Smooth muscle cell (in vitro differentiated cells): Measurements from ENCODE around the gene ABCA13. TPM values are rescaled to one million over a fixed set of nuclear protein-coding genes. Genes with fewer than 3 reads are reported as not detected.

Experiments used
- DNase-seq: peaks from one replicate; lab custom pipeline; 2025; ENCODE audit not compliant: unreplicated experiment; lab: John Stamatoyannopoulos, UW
- H2AFZ ChIP-seq: fragments of 200-600 bp; sonication (generic); 2 replicates; pipeline ENCODE4 v1.6.0; 2016; ENCODE audit warnings: antibody characterized with exemption, low read depth, mild to moderate bottlenecking
- H3F3A ChIP-seq: fragments of 200-600 bp; sonication (generic); 2 replicates; pipeline ENCODE4 v1.6.0; 2017; ENCODE audit warnings: antibody characterized with exemption, low read depth
- H3K27ac ChIP-seq: fragments of 200-600 bp; sonication (generic); 2 replicates; pipeline ENCODE4 v1.5.1; 2016; ENCODE audit warnings: low read depth, mild to moderate bottlenecking
- H3K27me3 ChIP-seq: fragments of 200-600 bp; sonication (generic); 2 replicates; pipeline ENCODE4 v1.6.1; 2016; ENCODE audit warnings: low read depth, mild to moderate bottlenecking
- H3K36me3 ChIP-seq: fragments of 200-600 bp; sonication (generic); 2 replicates; pipeline ENCODE4 v1.5.1; 2016; ENCODE audit warnings: low read depth
- H3K4me1 ChIP-seq: fragments of 200-600 bp; sonication (generic); 2 replicates; pipeline ENCODE4 v1.5.1; 2016; ENCODE audit warnings: low read depth
- H3K4me2 ChIP-seq: fragments of 200-600 bp; sonication (generic); 2 replicates; pipeline ENCODE4 v1.6.0; 2016; ENCODE audit warnings: mild to moderate bottlenecking
- H3K4me3 ChIP-seq: fragments of 200-600 bp; sonication (generic); 2 replicates; pipeline ENCODE4 v1.5.1; 2016; ENCODE audit warnings: mild to moderate bottlenecking
- H3K79me2 ChIP-seq: fragments of 200-600 bp; sonication (generic); 2 replicates; pipeline ENCODE4 v1.6.0; 2016; ENCODE audit warnings: low read depth, mild to moderate bottlenecking
- H3K9ac ChIP-seq: fragments of 200-600 bp; sonication (generic); 2 replicates; pipeline ENCODE4 v1.6.0; 2016; ENCODE audit warnings: low read depth
- H3K9me3 ChIP-seq: fragments of 200-600 bp; sonication (generic); replicated peaks from 2 replicates; pipeline ENCODE4 v1.5.1; 2016; ENCODE audit warnings: low read depth
- H4K20me1 ChIP-seq: fragments of 200-600 bp; sonication (generic); 2 replicates; pipeline ENCODE4 v1.6.0; 2016; ENCODE audit warnings: low read depth
- WGBS: methylation state at CpG from one replicate; pipeline ENCODE4 v1.1.7; 2016; ENCODE audit warnings: low lambda C conversion rate; 5-methylcytosine and 5-hydroxymethylcytosine counted together
- polyA plus RNA-seq: library from polyadenylated mRNA; unstranded; fragments of >200 nt; fragmentation: Nextera tagmentation; extraction: Ambion mirVana; gene quantifications from 2 replicates; pipeline ENCODE4 v1.2.1, GENCODE V29; 2016
- total RNA-seq: library from RNA; depleted of rRNA; stranded (reverse); fragments of >200 nt; gene quantifications from 2 replicates; pipeline ENCODE4 v1.2.3, GENCODE V29; 2014
- TF ChIP-seq, protein P1 (sequence below): fragments of 200-600 bp; sonication (generic); IDR thresholded peaks from 2 replicates; pipeline ENCODE4 v1.5.1; 2017; ENCODE audit warnings: borderline replicate concordance, mild to moderate bottlenecking, antibody characterized with exemption; ENCODE audit not compliant: insufficient read depth, poor library complexity, severe bottlenecking

ABCA13 gene
- total and polyA plus RNA-seq, 2 experiments from 2014 or later: not detected

- 73% methylated on average over 1 of the region's 1 CpG for WGBS
- Histone ChIP-seq H3F3A (no peaks in the 10 kb centered on the region), H3K27me3 (no peaks in the 10 kb centered on the region)
These were observed 392.1 kb downstream of the ABCA13 start for GRCh38 chr7:48563334-48563733.

DNA sequence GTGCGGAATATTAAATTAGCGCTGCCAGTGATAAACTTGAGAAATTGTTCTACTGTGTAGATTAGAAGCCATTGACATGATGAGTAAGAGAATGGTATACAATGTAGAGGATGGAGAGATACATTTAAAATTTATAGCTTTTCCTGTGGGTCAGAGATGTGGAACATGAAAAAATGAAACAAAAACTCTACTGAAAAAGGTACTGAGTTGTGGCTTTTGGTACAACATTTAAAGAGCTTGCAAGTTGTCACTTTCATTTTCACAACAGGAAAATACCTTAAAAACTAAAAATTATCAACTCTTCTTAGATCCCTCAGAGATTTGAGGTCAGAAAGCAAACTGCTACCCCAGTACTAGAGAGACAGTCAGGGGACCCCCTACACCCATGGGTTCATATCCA is 404.3 kb downstream of the ABCA13 start:
- Histone ChIP-seq H3K27ac (no peak overlapping the region), H3K4me3 (no peak overlapping the region), H3K4me2 (no peak overlapping the region), H3K4me1 (no peaks in the 10 kb centered on the region), H3K27me3 (no peaks in the 10 kb centered on the region), H3K79me2 (no peaks in the 10 kb centered on the region), H2AFZ (no peak overlapping the region), H4K20me1 (no peaks in the 10 kb centered on the region), H3K36me3 (no peaks in the 10 kb centered on the region), H3K9ac (no peak overlapping the region), H3F3A (no peaks in the 10 kb centered on the region), H3K9me3 (no peaks in the 10 kb centered on the region)
- WGBS: 90% methylated on average over 2 of the region's 2 CpGs
- TF ChIP-seq, protein P1, sequence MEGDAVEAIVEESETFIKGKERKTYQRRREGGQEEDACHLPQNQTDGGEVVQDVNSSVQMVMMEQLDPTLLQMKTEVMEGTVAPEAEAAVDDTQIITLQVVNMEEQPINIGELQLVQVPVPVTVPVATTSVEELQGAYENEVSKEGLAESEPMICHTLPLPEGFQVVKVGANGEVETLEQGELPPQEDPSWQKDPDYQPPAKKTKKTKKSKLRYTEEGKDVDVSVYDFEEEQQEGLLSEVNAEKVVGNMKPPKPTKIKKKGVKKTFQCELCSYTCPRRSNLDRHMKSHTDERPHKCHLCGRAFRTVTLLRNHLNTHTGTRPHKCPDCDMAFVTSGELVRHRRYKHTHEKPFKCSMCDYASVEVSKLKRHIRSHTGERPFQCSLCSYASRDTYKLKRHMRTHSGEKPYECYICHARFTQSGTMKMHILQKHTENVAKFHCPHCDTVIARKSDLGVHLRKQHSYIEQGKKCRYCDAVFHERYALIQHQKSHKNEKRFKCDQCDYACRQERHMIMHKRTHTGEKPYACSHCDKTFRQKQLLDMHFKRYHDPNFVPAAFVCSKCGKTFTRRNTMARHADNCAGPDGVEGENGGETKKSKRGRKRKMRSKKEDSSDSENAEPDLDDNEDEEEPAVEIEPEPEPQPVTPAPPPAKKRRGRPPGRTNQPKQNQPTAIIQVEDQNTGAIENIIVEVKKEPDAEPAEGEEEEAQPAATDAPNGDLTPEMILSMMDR: no peak
- DNase-seq: no peak

More at GRCh38 chr7:48563334-48563733, 392.1 kb downstream of the ABCA13 start:
- Histone ChIP-seq H3K36me3 (no peaks in the 10 kb centered on the region), H3K4me3 (no peak overlapping the region), H3K9me3 (no peaks in the 10 kb centered on the region), H3K27ac (no peak overlapping the region), H3K4me2 (no peak overlapping the region), H3K4me1 (no peaks in the 10 kb centered on the region), H3K9ac (no peak overlapping the region), H4K20me1 (no peaks in the 10 kb centered on the region), H2AFZ (no peak overlapping the region), H3K79me2 (no peaks in the 10 kb centered on the region)
- TF ChIP-seq, protein P1: no peak
- no peak for DNase-seq

- Histone ChIP-seq H3K4me1 (no peaks in the 10 kb centered on the region), H3K4me3 (no peak overlapping the region), H2AFZ (no peak overlapping the region), H3K27ac (no peak overlapping the region), H3K36me3 (no peaks in the 10 kb centered on the region), H3K4me2 (no peak overlapping the region), H3K27me3 (no peaks in the 10 kb centered on the region), H4K20me1 (no peaks in the 10 kb centered on the region), H3K79me2 (no peaks in the 10 kb centered on the region), H3F3A (no peaks in the 10 kb centered on the region), H3K9me3 (no peaks in the 10 kb centered on the region), H3K9ac (no peak overlapping the region)
- no peak for DNase-seq
- TF ChIP-seq, protein P1: no peak
These were observed 416.2 kb downstream of the ABCA13 start for GRCh38 chr7:48587475-48587874.

DNA sequence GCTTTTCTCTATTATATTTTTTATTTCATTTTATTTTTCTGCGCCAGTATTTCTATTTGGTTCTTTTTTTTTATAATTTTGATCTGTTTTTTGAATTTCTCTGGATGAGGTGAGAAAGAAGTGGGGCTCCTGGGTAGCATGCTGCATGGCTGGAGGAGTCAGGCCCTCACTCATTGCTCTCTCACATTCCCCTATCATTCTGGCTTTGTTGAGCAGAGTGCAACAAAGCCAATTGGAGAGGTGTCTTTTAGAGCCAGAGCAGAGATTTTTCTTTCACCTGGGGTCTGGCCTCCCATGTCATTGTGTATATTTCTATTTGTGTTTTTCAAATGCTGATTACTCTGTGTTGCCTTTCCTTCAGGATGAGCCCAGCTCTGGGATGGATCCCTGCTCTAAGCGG is 423.1 kb downstream of the ABCA13 start:
- no peak overlapping the region for H3K4me2 ChIP-seq
- no peak overlapping the region for H3K4me3 ChIP-seq
- TF ChIP-seq, protein P1: no peak
- 87% methylated on average over 2 of the region's 2 CpGs for WGBS
- H3K36me3 ChIP-seq: no peaks in the 10 kb centered on the region
- H3K9ac ChIP-seq: no peak overlapping the region
- H3K79me2 ChIP-seq: no peaks in the 10 kb centered on the region
- H3K27ac ChIP-seq: no peak overlapping the region
- no peaks in the 10 kb centered on the region for H3K27me3 ChIP-seq
- no peak overlapping the region for H2AFZ ChIP-seq
- no peaks in the 10 kb centered on the region for H3K9me3 ChIP-seq
- no peaks in the 10 kb centered on the region for H3F3A ChIP-seq
- no peaks in the 10 kb centered on the region for H4K20me1 ChIP-seq
- no peaks in the 10 kb centered on the region for H3K4me1 ChIP-seq
- DNase-seq: no peak
